ENCODE measurements around the gene UQCC2.

The UQCC2 gene

GRCh38 chr6:33751771-33752645 lies 40.5 kb upstream of the UQCC2 start:
- Histone ChIP-seq H4K20me1 (ENCODE audit: control insufficient read depth, insufficient read depth, low read depth, low read length) (no peaks in the 10 kb centered on the region), H3F3A (ENCODE audit: control insufficient read depth, insufficient read depth) (no peaks in the 10 kb centered on the region), H3K4me1 (ENCODE audit: control insufficient read depth, low read length) (peaks cover 7% of the 10 kb centered on the region; the same call in 1 of the 2 replicates), H3K27ac (ENCODE audit: low read depth, low read length) (no peak overlapping the region), H3K4me3 (ENCODE audit: low read length) (no peak overlapping the region), H3K36me3 (ENCODE audit: control insufficient read depth, low read length) (no peaks in the 10 kb centered on the region), H3K27me3 (ENCODE audit: control insufficient read depth, low read length) (peaks cover 14% of the 10 kb centered on the region; the same call in 1 of the 2 replicates), H3K4me2 (ENCODE audit: low read length) (no peak overlapping the region), H3K9me2 (replicated peaks; ENCODE audit: control insufficient read depth, low read length) (no peaks in the 10 kb centered on the region), H3K79me2 (ENCODE audit: control insufficient read depth, low read length) (no peaks in the 10 kb centered on the region), H3K9me3 (ENCODE audit: control insufficient read depth, insufficient read depth, low read length) (no peaks in the 10 kb centered on the region)
- no peak for TF ChIP-seq CTCF (IDR thresholded peaks at IDR 0.05; ENCODE audit: low read depth, low read length, poor library complexity, severe bottlenecking)
- no peak for TF ChIP-seq EZH2phosphoT487 (IDR thresholded peaks at IDR 0.05; ENCODE audit: borderline replicate concordance, low read length)

- TF ChIP-seq EZH2phosphoT487 (IDR thresholded peaks at IDR 0.05; ENCODE audit: borderline replicate concordance, low read length): no peak
- no peak for TF ChIP-seq CTCF (IDR thresholded peaks at IDR 0.05; ENCODE audit: low read depth, low read length, poor library complexity, severe bottlenecking)
- H3K36me3 ChIP-seq (ENCODE audit: control insufficient read depth, low read length): no peaks in the 10 kb centered on the region
- no peak overlapping the region for H3K4me2 ChIP-seq (ENCODE audit: low read length)
- no peaks in the 10 kb centered on the region for H4K20me1 ChIP-seq (ENCODE audit: control insufficient read depth, insufficient read depth, low read depth, low read length)
- peaks cover 7% of the 10 kb centered on the region; the same call in 1 of the 2 replicates for H3K4me1 ChIP-seq (ENCODE audit: control insufficient read depth, low read length)
- no peaks in the 10 kb centered on the region for H3K79me2 ChIP-seq (ENCODE audit: control insufficient read depth, low read length)
- no peak overlapping the region for H3K4me3 ChIP-seq (ENCODE audit: low read length)
- H3K27me3 ChIP-seq (ENCODE audit: control insufficient read depth, low read length): peaks cover 11% of the 10 kb centered on the region; the same call in 1 of the 2 replicates
- H3F3A ChIP-seq (ENCODE audit: control insufficient read depth, insufficient read depth): no peaks in the 10 kb centered on the region
- H3K9me3 ChIP-seq (ENCODE audit: control insufficient read depth, insufficient read depth, low read length): no peaks in the 10 kb centered on the region
- no peak overlapping the region for H3K27ac ChIP-seq (ENCODE audit: low read depth, low read length)
- H3K9me2 ChIP-seq (replicated peaks; ENCODE audit: control insufficient read depth, low read length): no peaks in the 10 kb centered on the region
Measured at GRCh38 chr6:33750244-33750991, 38.9 kb upstream of the UQCC2 start.

DNA sequence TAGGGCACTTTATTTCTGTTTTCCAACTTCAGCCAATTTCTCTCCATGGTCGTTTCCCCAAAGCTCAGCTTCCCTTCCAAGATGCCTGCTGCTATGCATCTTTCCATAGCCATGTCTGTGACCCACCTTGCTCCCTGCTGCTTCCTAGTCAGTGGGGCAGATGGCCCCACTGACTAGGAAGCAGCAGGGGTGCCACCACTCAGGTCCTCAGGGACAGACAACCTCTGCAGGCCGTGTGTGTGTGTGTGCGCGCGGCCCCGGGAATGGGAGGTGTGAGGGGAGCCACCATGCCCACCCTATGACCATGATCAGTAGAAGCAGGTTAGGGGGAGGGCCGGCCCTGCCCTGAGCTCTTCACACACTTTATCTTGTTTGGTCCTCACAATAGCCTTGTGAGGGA lies 37.9 kb upstream of the UQCC2 start:
- Histone ChIP-seq H3K79me2 (ENCODE audit: control insufficient read depth, low read length) (no peaks in the 10 kb centered on the region), H3K4me3 (ENCODE audit: low read length) (no peak overlapping the region), H4K20me1 (ENCODE audit: control insufficient read depth, insufficient read depth, low read depth, low read length) (no peaks in the 10 kb centered on the region), H3K4me1 (ENCODE audit: control insufficient read depth, low read length) (no peaks in the 10 kb centered on the region), H3K4me2 (ENCODE audit: low read length) (no peak overlapping the region), H3K27ac (ENCODE audit: low read depth, low read length) (no peak overlapping the region), H3F3A (ENCODE audit: control insufficient read depth, insufficient read depth) (no peaks in the 10 kb centered on the region), H3K36me3 (ENCODE audit: control insufficient read depth, low read length) (no peaks in the 10 kb centered on the region), H3K27me3 (ENCODE audit: control insufficient read depth, low read length) (peaks cover 11% of the 10 kb centered on the region; the same call in 1 of the 2 replicates), H3K9me2 (replicated peaks; ENCODE audit: control insufficient read depth, low read length) (no peaks in the 10 kb centered on the region), H3K9me3 (ENCODE audit: control insufficient read depth, insufficient read depth, low read length) (no peaks in the 10 kb centered on the region)
- TF ChIP-seq CTCF (IDR thresholded peaks at IDR 0.05; ENCODE audit: low read depth, low read length, poor library complexity, severe bottlenecking): no peak
- no peak for TF ChIP-seq EZH2phosphoT487 (IDR thresholded peaks at IDR 0.05; ENCODE audit: borderline replicate concordance, low read length)
